Measurements from ENCODE around the gene ZNF593.

ZNF593 gene

GRCh38 chr1:26145041-26145959 lies 24.4 kb upstream of the ZNF593 start:
- H3K4me3 ChIP-seq: no peak overlapping the region
- H3K27ac ChIP-seq: no peak overlapping the region

DNA sequence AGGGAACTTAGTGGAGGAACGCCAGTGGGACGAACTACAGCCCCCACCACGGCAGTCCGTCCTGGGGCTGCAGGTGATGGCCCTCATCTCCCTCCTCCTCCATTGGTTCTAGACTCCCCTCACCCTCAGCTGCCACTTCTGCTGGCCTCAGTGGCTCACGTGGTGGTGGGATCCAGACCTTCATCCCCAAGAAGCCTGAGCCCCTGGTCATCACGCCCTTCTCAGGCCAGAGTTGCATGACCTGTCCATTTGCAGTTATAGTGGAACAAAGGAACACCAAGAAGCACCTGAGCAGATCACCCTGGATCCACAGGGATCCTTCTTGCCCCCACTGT lies 23.8 kb upstream of the ZNF593 start:
- H3K27ac ChIP-seq: no peak overlapping the region
- H3K4me3 ChIP-seq: no peak overlapping the region

GRCh38 chr1:26148887-26149286 lies 20.8 kb upstream of the ZNF593 start:
- H3K27ac ChIP-seq: no peak overlapping the region
- H3K4me3 ChIP-seq: no peak overlapping the region

GRCh38 chr1:26153966-26154532 lies 15.7 kb upstream of the ZNF593 start:
- no peak overlapping the region for H3K27ac ChIP-seq

GRCh38 chr1:26154750-26155149 lies 15.0 kb upstream of the ZNF593 start:
- H3K4me3 ChIP-seq: no peak overlapping the region
- H3K27ac ChIP-seq: peak overlapping the region in 7 of 21 experiments; percentile 6 to 67 (median 34)

More at GRCh38 chr1:26153966-26154532, 15.7 kb upstream of the ZNF593 start:
- no peak overlapping the region for H3K4me3 ChIP-seq

GRCh38 chr1:26155370-26156284 lies 14.1 kb upstream of the ZNF593 start:
- H3K4me3 ChIP-seq: peak overlapping the region in 2 of 7 experiments; percentile 1 to 15
- peak overlapping the region in 12 of 21 experiments; percentile 6 to 67 (median 48) for H3K27ac ChIP-seq

- peak overlapping the region in 11 of 21 experiments; percentile 12 to 70 (median 51) for H3K27ac ChIP-seq
- peak overlapping the region in 2 of 7 experiments; percentile 1 to 15 for H3K4me3 ChIP-seq
Measured at GRCh38 chr1:26156285-26157038, 13.2 kb upstream of the ZNF593 start.

- Histone ChIP-seq H3K4me3 (no peak overlapping the region), H3K27ac (peak overlapping the region in 8 of 21 experiments; percentile 3 to 69 (median 46))
Measured at GRCh38 chr1:26158271-26158907, 11.3 kb upstream of the ZNF593 start.

- Histone ChIP-seq H3K4me3 (peak within 1 kb of the TSS in 6 of 7 experiments; percentile 3 to 47 (median 18)), H3K27ac (peak within 1 kb of the TSS in 14 of 21 experiments; percentile 3 to 69 (median 47))
Measured at GRCh38 chr1:26158908-26159742, 10.6 kb upstream of the ZNF593 start, which contains the start of gene FAM110D. FAM110D (plus strand) TSS chr1:26159079; CDS start chr1:26161292, 2,213 bp downstream.

DNA sequence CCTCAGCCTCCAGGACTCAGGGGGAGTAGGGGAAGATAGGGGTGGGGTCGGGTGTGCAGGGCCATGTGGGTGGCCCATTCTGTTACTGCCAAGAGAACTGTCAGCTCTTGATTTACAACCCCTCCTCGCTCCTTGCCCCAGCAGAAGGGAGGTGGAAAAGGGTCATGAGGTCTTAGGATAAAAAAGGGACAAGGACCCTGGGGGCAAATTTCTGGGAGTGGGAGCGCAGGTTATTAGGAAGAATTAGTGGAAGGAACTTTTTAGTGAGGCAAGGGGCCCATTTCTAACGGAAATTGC lies 10.0 kb upstream of the ZNF593 start:
- Histone ChIP-seq H3K27ac (peak overlapping the region in 9 of 21 experiments; percentile 14 to 69 (median 45)), H3K4me3 (peak overlapping the region in 6 of 7 experiments; percentile 3 to 47 (median 18))

GRCh38 chr1:26160527-26161414 lies 8.9 kb upstream of the ZNF593 start:
- Histone ChIP-seq H3K4me3 (peak overlapping the region; percentile 17 to 47 (median 30)), H3K27ac (peak overlapping the region in 11 of 21 experiments; percentile 1 to 69 (median 34))

GRCh38 chr1:26161415-26162219 lies 8.1 kb upstream of the ZNF593 start:
- Histone ChIP-seq H3K27ac (peak overlapping the region in 9 of 21 experiments; percentile 1 to 51 (median 30)), H3K4me3 (peak overlapping the region; percentile 17 to 47 (median 30))

- Histone ChIP-seq H3K4me3 (peak overlapping the region; percentile 17 to 47 (median 30)), H3K27ac (no peak overlapping the region)
Measured at GRCh38 chr1:26162220-26162709, 7.4 kb upstream of the ZNF593 start.

DNA sequence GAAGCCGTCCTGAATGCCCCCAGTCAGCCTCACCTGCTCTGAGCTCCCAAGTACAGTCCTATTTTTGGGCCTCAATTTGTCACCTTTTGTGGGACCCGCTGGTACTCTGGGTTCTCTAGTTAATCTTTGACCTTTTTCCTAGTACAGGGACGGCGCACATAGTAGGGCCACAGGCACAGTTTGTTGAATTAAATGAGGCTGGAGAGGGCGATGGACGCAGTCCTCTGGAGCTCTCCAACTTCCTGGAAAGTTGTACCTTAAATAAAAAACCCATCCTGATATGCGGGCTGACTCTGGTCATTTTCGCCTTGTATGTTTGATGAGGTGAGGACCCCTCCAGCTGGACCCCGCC lies 6.0 kb upstream of the ZNF593 start:
- peak overlapping the region in 3 of 7 experiments; percentile 1 to 44 (median 33) for H3K4me3 ChIP-seq

DNA sequence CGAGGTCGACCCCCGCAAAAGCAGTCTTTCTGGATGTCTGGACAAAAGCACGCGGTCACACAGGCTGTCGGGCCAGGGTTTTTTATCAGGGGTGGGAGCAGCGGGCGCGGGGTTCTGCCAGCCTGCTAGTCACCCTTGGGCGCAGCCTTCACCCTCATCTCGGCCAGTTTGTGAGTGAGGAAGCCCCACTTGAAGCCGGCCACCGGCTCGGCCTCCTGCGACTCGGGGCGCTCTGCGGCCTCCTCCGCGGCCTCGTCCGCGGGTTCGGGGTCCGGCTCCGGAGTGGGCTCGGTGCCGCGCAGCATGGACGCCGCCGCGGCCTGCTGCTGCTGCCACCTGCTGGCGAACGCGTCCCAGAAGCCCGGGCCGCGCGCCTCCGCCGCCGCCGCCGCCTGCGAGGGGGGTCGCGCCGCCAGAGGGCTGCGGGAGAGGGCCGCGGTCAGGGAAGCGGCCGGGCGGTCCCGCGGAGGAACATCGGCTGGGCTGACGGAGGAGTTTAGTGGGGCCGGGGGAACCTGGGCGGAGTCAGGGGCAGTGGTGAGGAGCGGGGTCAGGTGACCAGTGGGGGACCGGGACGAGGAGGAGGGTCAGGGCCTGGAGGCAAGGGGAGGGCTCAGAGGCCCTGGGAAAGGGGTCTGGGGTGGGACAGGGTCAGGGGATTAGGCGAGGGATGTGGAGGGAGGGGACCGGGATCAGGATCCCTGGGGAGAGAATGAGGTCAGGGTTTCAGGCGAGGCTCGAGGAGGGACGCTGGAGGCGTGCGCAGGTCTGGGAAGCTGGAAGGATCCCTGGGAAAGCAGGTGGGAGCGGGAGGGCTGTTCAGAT lies 5.5 kb upstream of the ZNF593 start:
- H3K4me3 ChIP-seq: peak overlapping the region; percentile 1 to 44 (median 24)
- peak overlapping the region in 4 of 21 experiments; percentile 17 to 51 (median 30) for H3K27ac ChIP-seq

More for the DNA sequence above, 6.0 kb upstream of the ZNF593 start:
- H3K27ac ChIP-seq: no peak overlapping the region

Measured in skin epidermis (tissue), 12 donors.